HG03135 (cell line): ENCODE results near the gene CGREF1.

Source experiments
- ATAC-seq: cut with Tn5 transposase; IDR thresholded peaks from one replicate; pipeline ENCODE4 v1.9.1; 2021; ENCODE audit warnings: mild to moderate bottlenecking, moderate library complexity; ENCODE audit not compliant: unreplicated experiment

Gene CGREF1

GRCh38 chr2:27074738-27075565 is 44.0 kb downstream of the CGREF1 start:
- no peak for ATAC-seq

DNA sequence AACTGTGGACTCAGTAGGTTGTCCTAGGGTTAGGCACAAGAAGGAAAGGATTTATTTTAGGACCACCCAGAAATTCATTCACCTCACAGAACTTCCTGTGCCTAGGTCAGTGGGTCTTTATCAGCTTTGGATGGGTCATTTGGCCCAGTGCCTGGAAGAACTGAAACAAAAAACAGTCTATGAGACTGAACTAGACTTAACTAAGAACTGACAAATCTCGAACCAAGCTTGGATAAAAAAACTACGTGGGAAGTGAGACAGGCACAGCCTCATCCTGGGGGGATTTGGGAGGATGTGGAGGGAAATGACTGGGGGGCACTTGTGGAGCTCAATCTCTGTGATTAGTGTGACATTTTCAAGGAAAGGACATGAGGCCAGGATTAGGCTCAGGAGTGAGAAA is 45.1 kb downstream of the CGREF1 start:
- ATAC-seq: no peak

DNA sequence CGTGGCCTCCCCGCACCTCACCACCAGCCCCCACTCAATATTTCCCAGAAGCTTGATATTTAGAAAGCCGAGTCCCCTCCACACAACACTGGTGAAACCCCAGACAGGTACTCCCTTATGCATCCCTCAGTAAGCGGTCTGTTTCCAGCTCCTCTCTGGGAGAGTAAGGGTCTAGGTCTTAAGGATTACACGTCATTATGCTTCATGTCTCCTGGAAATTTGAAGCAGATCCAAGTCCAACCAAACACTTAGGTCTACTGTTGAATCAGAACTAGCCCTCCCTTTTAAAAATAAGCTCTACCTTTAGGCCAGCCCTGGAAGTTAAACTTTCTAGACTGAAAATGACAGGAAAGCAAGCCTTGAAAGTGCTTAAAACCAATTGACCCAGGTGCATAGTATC is 46.0 kb downstream of the CGREF1 start:
- ATAC-seq: no peak

DNA sequence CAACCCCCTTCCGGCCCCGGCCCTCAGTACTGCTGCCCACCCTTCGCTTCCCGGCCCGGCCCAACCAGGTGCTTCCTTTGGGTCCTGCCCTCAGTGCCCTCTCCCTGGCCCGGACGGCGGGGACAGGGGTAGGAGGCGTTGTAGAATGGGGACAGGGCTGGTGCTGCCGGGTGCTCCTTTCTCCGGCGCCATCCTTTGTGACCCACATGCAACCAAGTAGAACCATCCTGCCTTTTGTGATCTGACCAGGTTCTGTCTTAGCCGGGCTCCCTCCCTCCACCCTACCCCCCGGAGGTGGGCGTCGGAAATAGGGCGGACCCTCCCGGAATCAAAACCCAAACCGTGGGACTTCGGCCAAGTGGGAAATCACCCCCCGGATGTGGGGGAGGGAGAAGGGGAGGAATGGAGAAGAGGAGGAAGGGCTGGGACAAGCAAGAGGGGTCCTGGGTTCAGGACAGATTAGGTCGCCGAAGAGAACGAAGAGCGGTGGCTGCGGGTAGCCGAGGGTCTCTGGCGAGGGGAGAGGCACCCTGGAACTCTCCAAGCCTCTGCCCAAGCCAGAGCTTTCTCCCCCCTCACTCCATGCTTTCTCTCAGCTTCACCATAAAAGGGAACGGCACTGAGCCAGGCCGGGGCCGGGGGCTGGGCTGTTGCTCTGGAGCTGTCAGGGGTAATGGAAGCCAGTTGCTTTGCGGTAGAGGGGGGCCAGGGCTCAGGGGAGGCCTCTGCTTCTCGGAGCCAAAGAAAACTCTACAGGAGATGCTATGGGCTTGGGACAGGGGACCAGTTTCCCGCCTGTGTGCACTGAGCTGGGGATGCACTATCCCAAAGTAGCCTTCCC is 46.7 kb downstream of the CGREF1 start:
- peak; percentile 1 for ATAC-seq

DNA sequence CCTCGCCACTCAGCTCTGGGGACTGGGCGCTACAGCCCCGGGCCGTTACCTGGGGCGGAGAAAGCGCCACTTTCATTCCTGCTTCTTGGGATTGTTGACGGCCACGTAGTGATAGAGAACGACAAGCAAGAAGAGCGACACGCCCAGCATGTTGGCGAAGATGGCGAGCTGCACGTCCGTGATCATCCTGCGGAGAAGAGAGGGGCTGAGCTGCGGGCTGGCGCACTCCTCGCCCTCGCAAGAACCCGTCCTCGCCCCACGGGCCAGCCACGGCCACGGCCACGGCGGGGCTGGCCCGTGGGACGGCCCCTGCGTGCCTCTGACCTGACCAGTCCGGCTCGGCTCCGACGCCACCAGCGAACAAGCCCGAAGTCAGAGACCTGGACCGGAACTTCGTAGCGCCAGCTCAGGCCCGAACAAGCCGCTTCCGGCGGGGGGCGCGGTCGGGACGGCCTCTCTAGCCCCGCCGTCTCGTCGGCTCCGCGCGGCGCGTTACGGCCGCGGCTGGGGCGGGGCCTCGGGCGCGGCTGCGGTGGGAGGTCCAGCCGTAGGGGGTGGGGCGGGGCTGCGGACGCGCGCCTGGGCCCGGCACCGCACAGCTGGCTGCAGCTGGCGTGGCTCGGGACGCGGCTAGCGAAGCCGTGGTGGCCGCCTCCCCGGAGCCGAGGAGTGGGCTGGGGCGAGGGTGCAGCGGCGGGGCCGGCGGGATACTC is 47.5 kb downstream of the CGREF1 start, which contains the start of gene OST4:
Gene OST4 (minus strand): TSS at position 378 of the 713 bp plus-strand sequence.
- ATAC-seq: peak; percentile 83

DNA sequence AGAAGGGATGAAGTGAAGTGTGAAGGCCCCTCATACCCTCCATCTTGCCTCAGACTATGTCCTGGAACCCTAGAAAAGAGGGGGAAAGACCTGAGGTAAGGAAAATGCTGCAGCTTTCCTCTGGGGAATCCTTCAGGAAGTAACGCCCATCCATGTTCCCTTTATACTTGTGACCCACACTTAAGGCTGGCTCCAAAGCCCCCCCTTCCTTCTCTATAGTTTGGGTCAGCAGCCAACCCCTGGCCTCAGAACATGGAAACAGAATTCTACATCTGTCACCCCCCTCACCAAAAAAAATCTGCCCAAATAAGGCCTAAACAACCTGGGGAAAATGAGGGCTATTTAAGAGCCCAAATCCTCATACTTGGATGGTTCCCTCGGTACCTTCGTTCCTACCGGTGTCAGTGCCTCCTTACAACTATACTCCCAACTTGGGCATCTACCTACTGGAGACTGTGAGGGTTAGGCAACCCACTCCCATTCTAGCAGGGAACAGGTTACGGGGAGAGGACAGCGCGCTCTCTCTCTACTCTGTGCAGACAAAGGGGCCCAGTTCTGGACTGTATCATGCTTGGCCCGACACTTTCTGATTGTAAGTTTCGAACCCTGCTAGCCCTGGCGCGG is 48.2 kb downstream of the CGREF1 start:
- ATAC-seq: no peak

DNA sequence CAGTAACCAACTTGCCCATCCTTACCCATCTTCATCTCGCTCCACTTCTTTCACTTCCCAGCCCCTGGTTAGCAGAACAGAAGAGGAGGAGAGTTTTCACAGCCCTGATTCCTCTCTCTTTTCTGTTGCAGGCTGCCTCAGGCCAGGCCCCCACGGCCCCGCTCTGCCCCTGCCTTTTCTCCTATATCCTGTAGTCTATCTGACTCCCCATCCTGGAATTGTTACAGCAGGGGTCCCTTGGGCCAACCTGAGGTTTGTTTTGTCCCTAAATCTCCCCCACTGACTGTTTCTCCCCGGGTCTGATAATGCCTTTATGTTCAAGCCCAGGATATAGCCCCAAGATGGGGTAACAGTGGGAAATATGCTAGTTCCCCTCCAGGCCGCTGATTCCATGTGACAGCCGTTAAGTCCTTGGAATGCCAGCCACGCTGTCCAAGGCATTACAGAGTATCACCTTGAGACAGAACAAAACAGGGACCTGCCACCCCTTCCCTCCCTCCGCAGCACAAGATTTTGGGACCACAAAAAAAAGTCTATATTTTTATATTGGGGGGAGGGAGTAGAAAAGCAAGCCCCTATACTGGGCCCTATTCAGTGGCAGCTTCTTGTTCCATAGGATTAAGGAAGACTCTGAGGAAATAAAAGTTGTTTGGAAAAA is 48.8 kb downstream of the CGREF1 start:
- ATAC-seq: no peak

GRCh38 chr2:27069436-27069835 is 49.5 kb downstream of the CGREF1 start:
- ATAC-seq: no peak

- ATAC-seq: no peak
Measured at GRCh38 chr2:27067385-27067784, 51.5 kb downstream of the CGREF1 start.

DNA sequence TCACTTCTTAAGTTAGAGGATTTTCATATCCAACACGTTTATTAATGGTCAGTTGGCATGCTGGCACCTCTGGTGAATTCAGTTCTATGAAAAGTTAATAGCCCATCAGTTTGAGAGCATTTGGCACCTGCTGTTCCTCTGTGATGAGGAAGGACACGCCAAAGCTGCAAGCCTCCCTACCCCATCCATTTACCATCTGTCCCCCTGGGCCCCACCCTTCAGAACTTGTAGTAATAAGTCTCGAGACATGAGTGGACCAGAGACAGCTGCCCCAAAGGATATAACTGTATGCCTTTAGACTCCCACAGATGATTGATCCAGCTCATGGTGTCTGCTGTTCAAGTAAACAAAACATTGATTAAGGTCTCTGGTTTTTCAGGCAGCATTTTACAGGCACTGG is 53.8 kb downstream of the CGREF1 start:
- no peak for ATAC-seq

GRCh38 chr2:27060323-27060722 is 58.6 kb downstream of the CGREF1 start:
- ATAC-seq: no peak

GRCh38 chr2:27059141-27059820 is 59.6 kb downstream of the CGREF1 start:
- ATAC-seq: no peak

- no peak for ATAC-seq
Measured at GRCh38 chr2:27058210-27058609, 60.7 kb downstream of the CGREF1 start.

DNA sequence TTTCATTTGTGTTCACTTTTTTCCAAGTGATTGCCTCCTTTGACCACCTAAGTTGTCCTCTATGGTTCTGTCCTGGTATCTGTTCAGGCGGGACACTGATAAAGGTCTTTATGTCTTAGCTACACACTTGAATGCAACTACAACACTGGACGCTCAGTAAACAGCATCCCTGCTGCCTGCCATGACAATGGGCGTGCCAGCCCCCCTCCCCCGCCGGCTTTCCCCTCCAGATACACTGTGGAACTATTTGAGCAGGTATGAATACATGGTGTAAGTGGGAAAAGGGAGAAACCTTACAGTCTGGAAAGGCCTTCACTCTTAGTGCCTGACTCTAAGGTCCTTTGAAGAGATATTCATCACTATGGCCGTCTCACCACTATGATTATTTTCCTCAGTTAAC is 61.7 kb downstream of the CGREF1 start:
- ATAC-seq: no peak

GRCh38 chr2:27054721-27055120 is 64.2 kb downstream of the CGREF1 start:
- ATAC-seq: no peak

- ATAC-seq: no peak
Measured at GRCh38 chr2:27053776-27054175, 65.2 kb downstream of the CGREF1 start.

GRCh38 chr2:27053321-27053720 is 65.6 kb downstream of the CGREF1 start:
- no peak for ATAC-seq

- ATAC-seq: peak; percentile 2
Measured at GRCh38 chr2:27051902-27052645, 66.9 kb downstream of the CGREF1 start.
